NK-92 treated with Interleukin-12 subunit alpha and Interleukin-12 subunit beta, amount 100 ng/mL, for 24 hours (cell line): ENCODE data around the gene TNIP2.
"Not testable (repeated sequence)": the region's sequence is repeated elsewhere in the genome, so short reads cannot be mapped to it uniquely, and the experiment has no call there.

Source experiments
- DNase-seq: peaks from one replicate; lab custom pipeline; 2025; lab: John Stamatoyannopoulos, UW

The TNIP2 gene

GRCh38 chr4:2794486-2795299, 38.6 kb upstream of the TNIP2 start:
- no peak for DNase-seq

- no peak for DNase-seq
These were observed 37.7 kb upstream of the TNIP2 start for GRCh38 chr4:2793586-2794485.

GRCh38 chr4:2792711-2793585, 36.8 kb upstream of the TNIP2 start, which contains the start of gene SH3BP2:
TSS of gene SH3BP2 (plus strand) at chr4:2793085. CDS start at chr4:2820618, 27,533 bp downstream.
- DNase-seq = no peak

GRCh38 chr4:2792396-2792710, 36.2 kb upstream of the TNIP2 start:
- DNase-seq = no peak

- no peak for DNase-seq
These were observed 35.6 kb upstream of the TNIP2 start for GRCh38 chr4:2791518-2792395.

GRCh38 chr4:2790583-2791517, 34.7 kb upstream of the TNIP2 start:
- no peak for DNase-seq

- no peak for DNase-seq
These were observed 33.9 kb upstream of the TNIP2 start for GRCh38 chr4:2789793-2790582.

GRCh38 chr4:2789351-2789750, 33.2 kb upstream of the TNIP2 start:
- no peak for DNase-seq

- DNase-seq = no peak
These were observed 32.5 kb upstream of the TNIP2 start for GRCh38 chr4:2788532-2789103.

- DNase-seq = no peak
These were observed 32.0 kb upstream of the TNIP2 start for GRCh38 chr4:2788101-2788500.

- DNase-seq = peak; percentile 78
These were observed 31.3 kb upstream of the TNIP2 start for GRCh38 chr4:2787230-2788100.

- DNase-seq = no peak
These were observed 30.7 kb upstream of the TNIP2 start for GRCh38 chr4:2786794-2787229.

GRCh38 chr4:2786152-2786671, 30.1 kb upstream of the TNIP2 start:
- no peak for DNase-seq

- DNase-seq = no peak
These were observed 29.5 kb upstream of the TNIP2 start for GRCh38 chr4:2785613-2786012.

GRCh38 chr4:2783790-2784189, 27.7 kb upstream of the TNIP2 start:
- DNase-seq = no peak

GRCh38 chr4:2781911-2782310, 25.8 kb upstream of the TNIP2 start:
- no peak for DNase-seq

GRCh38 chr4:2780643-2781042, 24.5 kb upstream of the TNIP2 start:
- not testable (repeated sequence) for DNase-seq
